CD4-positive, alpha-beta T cell treated with Interleukin-17A for 4 hours (primary cell): Measurements from ENCODE around the gene WNT2.
"Not testable (repeated sequence)": the region's sequence is repeated elsewhere in the genome, so short reads cannot be mapped to it uniquely, and the experiment has no call there.

Experiments
- DNase-seq: peaks from one replicate; pipeline ENCODE4 v3.0.0-alpha.2; 2020; ENCODE audit warnings: mixed read lengths

The WNT2 gene

DNA sequence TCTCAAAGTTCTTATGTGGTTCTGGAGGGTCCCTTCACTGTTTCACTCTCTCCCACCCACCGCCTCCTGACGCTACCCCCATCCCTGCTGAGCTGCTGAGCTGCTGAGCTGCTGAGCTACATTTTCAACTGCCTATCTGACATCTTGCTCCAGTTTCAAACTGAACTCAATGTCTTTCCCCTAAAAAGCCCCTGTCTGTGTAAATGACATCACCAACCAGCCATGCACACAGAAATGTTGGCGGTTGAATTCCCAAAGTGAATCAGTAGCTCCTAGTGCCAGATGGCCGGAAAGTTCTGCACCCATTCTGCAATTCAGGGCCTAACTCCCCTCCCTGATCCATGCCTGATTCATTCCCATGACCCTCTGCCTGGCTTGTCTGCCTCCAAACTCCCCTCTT, 71.2 kb downstream of the WNT2 start:
- DNase-seq, result no peak

GRCh38 chr7:117250801-117251200, 72.1 kb downstream of the WNT2 start:
- no peak for DNase-seq

DNA sequence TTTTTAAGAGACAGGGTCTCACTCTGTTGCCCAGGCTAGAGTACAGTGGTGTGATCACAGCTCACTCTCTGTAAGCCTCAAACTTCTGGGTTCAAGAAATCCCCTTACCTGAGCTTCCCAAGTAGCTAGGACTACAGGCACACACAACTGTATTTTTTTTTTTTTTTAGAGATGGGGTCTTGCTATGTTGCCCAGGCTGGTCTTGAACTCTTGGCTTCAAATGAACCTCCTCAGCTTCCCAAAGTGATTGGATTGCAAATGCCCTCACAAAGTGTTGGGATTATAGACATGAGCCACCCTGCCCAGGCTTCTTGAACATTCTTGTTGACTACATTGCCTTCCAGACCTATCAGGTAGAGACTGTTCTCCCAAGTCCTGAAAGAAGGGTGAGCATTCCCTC, 72.6 kb downstream of the WNT2 start:
- no peak for DNase-seq

DNA sequence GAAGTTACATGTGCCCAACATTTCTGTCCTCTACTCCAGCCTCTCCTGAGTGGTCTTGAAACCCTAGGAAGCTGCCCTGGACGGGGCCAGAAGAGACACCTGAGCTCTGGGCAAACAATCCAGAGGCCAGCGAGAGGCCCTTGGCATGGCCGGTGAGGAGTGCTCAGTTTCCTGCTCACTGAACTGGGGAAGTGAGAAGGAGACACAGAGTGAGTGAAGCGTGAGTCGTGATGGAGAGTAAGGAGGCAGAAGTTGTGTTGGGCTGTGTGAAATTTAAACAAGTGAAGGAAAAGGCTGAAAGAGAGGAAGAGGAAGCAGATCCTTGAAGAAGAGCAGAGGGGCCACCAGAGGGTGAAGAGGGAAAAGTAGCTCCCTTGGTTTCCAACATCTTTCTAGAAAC, 73.2 kb downstream of the WNT2 start:
- no peak for DNase-seq

GRCh38 chr7:117248829-117249228, 74.0 kb downstream of the WNT2 start:
- DNase-seq, result no peak

GRCh38 chr7:117247809-117248208, 75.0 kb downstream of the WNT2 start:
- no peak for DNase-seq

DNA sequence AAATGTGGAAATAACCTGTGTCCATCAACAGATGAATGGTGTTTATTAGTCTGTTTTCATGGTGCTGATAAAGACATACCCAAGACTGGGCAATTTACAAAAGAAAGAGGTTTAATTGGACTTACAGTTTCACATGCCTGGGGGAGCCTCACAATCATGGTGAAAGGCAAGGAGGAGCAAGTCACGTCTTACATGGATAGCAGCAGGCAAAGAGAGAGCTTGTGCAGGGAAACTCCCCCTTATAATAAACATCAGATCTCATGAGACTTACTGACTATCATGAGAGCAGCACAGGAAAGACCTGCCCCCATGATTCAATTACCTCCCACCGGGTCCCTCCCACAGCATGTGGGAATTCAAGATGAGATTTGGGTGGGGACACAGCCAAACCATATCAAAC, 77.2 kb downstream of the WNT2 start:
- DNase-seq, result not testable (repeated sequence)

DNA sequence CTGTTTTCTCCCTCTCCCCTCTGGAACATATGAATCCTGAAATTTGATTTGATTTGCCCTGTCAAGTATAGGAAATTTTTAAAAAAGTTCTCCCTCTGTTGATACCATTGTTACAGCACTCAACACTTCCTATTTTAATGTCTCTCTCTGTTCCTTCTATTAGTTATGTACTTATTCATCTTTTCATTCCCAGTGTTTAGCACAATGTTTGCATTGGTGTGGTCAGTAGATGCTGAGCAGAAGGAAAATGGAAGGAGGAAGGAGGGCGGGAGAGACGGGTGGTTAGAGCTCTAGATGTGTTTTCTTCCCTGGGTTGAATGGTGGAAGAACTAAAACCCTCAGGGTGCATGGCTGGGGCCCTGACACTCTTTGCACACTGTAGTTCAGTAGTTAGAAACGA, 79.5 kb downstream of the WNT2 start:
- no peak for DNase-seq

DNA sequence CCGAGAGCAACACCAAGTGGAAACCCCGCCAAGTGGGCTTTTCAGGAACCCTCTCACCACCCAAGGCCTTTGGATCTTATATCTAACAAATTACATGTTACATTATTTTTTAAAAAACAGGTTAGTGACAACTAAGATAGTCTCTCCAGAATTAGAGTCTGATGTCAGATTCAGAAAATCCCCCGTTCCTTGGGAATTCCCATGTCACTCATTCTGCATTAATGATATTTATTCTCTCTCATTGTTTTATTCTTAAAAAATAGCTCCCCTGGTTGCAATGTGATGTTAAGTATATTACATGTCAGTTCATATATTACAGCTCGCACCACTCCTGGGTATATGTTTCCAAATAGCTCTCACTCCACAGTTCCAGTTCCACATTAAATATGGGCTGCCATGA, 81.8 kb downstream of the WNT2 start:
- DNase-seq, result no peak

DNA sequence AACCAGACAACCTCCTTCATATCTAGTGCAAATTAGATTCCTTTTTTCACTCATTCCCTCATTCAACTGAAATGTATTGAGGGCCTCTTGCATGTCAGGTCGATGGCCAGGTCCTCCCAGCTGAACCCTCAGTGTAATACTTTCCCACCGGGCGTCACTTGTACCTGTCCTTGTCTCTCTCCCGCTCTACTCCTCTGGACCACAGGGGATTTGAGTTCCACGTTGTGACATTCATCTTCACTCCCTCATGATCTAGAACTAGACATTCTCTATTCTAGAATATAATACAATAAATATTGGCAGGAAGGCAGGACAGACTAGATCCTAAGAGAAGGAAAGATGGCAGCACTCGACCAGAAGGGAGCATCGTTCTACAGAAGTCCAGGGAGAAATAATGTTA, 83.9 kb downstream of the WNT2 start:
- no peak for DNase-seq

DNA sequence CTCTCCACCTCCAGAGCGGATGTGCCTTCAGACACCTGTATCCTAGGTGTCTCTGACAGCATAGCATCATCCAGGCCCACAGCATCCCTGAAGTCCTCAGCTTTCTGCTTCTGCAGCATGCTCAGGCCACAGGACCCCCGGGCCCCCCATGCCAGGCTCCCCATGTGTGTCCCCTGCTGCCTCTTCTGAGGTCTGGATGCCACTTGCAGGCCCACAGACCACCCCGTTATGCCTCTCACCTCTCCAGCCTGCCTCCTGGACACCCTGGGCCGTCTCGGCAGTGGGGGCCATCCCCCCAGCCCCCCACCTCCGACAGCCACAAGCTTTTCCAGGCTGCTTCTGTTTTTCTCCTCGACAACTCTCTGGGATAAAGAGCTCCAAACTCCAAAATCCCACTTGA, 84.4 kb downstream of the WNT2 start:
- DNase-seq, result no peak

DNA sequence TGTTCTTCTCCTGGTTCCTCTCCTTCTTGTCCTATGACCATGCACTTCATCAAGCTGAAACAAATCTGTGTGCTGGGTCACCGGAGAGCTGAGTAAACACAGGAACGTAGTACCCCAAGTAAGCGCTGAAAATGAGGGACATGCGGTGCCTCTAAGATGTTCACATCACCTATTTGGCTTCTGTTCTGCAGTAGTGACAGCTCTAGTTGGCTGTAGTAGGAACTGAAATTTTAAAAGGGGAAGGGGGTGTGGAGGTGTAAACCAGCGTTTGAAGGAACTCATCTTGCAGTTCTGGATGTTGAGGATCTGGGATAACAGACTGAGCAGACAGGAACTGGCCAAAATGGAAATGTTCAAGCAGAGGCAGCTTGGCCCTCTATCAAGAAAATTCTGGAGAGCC, 85.2 kb downstream of the WNT2 start:
- no peak for DNase-seq

GRCh38 chr7:117231047-117231359, 91.9 kb downstream of the WNT2 start:
- no peak for DNase-seq

GRCh38 chr7:117230276-117231046, 92.4 kb downstream of the WNT2 start:
- no peak for DNase-seq

DNA sequence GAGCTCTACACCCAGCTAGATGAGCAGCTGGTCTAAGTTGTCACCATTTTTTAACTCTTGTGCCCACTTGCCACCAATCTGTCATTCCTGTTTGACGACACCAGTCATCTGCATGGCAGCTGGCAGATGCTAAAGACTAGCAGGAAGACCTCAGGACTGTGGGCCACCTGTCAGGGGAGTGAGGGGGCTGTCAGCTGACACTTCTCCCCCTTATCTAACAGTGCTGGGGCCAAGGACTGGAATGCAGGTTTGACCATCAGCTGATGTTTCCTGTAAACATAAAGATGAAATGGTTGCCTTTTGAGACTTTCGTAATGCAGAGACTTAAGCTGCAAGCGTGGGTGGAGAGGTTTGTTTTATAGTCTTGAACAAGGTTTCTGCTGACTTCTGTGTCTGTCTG, 93.5 kb downstream of the WNT2 start:
- no peak for DNase-seq

GRCh38 chr7:117227091-117227490, 95.8 kb downstream of the WNT2 start:
- no peak for DNase-seq

DNA sequence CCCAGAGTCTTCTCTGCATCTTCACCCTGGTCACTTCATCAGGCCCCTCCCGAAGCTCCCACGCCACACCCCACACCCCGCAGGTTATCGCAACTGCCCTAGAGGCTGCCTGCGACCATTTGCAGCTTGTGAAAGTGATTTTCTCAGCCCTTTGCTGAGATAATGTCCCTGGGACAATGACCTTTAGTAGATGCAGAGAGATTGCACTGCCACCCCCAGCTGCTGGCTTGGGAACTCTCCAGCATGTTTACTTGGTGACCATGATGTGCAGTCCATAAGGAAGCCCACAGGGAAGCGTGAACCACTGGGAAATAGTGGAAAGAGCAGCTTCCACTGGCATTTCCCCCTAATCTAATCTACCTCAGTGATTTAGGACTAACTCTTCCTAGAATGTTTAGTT, 97.3 kb downstream of the WNT2 start:
- DNase-seq, result no peak
